Body of pancreas (tissue), 4 donors: ENCODE data around the gene FLOT2. TPM values are rescaled to one million over a fixed set of nuclear protein-coding genes. Genes with fewer than 3 reads are reported as not detected.
"Not testable (repeated sequence)": the region's sequence is repeated elsewhere in the genome, so short reads cannot be mapped to it uniquely, and the experiment has no call there.

Experiments used
- ATAC-seq: fragments of 150-250 bp; one replicate; pipeline ENCODE4 v1.9.1; 2016
- DNase-seq, 4 donors: peaks; one replicate each; pipeline ENCODE4 v3.0.0-alpha.2; 2019
- H3K27ac ChIP-seq, 4 donors: fragments of 200-600 bp; sonication (generic); 1 replicate in 3 of 4; 2 replicates in 1 of 4; pipeline versions ENCODE4 v1.5.1 to v1.6.1; 2016 to 2019; ENCODE audit warnings: mild to moderate bottlenecking in 1 of 4, mixed read lengths in 1 of 4, moderate library complexity in 1 of 4
- H3K27me3 ChIP-seq, 2 donors: fragments of 200-600 bp; sonication (generic); one replicate each; pipeline ENCODE4 v1.6.0; 2016; ENCODE audit warnings: mild to moderate bottlenecking in 1 of 2
- H3K36me3 ChIP-seq, 2 donors: fragments of 200-600 bp; sonication (generic); replicated peaks in 1 of 2; 2 replicates each; pipeline ENCODE4 v1.5.1; 2016; ENCODE audit warnings: low read depth in 2 of 2; ENCODE audit not compliant: insufficient read depth in 1 of 2
- H3K4me1 ChIP-seq: fragments of 200-600 bp; sonication (generic); one replicate; pipeline ENCODE4 v1.6.0; 2016
- H3K4me3 ChIP-seq, 2 donors: fragments of 200-600 bp; sonication (generic); 1 replicate in 1 of 2; 2 replicates in 1 of 2; pipeline ENCODE4 v1.5.1; 2016 to 2019
- H3K9me3 ChIP-seq, 3 donors: fragments of 200-600 bp; sonication (generic); 1 replicate in 2 of 3; 2 replicates in 1 of 3; pipeline ENCODE4 v1.5.1; 2016
- CTCF ChIP-seq, 7 experiments: fragments of 450-650 bp in 4 of 7; fragments of 200-600 bp in 3 of 7; sonication (generic) in 3 of 7; IDR thresholded peaks; one replicate each; pipeline ENCODE4 v1.5.1; 2016 to 2019; ENCODE audit warnings: antibody characterized with exemption in 7 of 7
- POLR2A ChIP-seq, 3 donors: fragments of 450-650 bp; IDR thresholded peaks; one replicate each; pipeline ENCODE4 v1.6.1; 2016; ENCODE audit warnings: antibody characterized with exemption in 3 of 3, mild to moderate bottlenecking in 2 of 3
- WGBS, 2 donors: methylation state at CpG; one replicate each; pipeline ENCODE4 v1.1.5; 2017; 5-methylcytosine and 5-hydroxymethylcytosine counted together
- intact Hi-C: fragments of 100-400 bp; cut with DNase I; formaldehyde crosslinking; loops from one replicate; pipeline ENCODE4 v1.15.1; 2023
- total RNA-seq, 2 donors: library from RNA; depleted of rRNA; stranded (reverse); fragments of >200 nt; gene quantifications; one replicate each; pipeline ENCODE4 v1.1.0, GENCODE V29; 2016

Gene FLOT2
- total RNA-seq, 2 donors from 2014 or later = 26.0 to 32.4 TPM

- TF ChIP-seq CTCF (IDR thresholded peaks at IDR 0.05) (no peak), POLR2A (IDR thresholded peaks at IDR 0.05) (peak; percentile 41 to 82 (median 80))
- 1 to 2% methylated on average over 35 to 40 of the region's 42 CpGs for WGBS, 2 donors
- Histone ChIP-seq H3K36me3 (peaks cover 8 to 9% of the 10 kb centered on the region in 2 donors), H3K4me3 (peak within 1 kb of the TSS; percentile 30 to 83), H3K27me3 (no peaks in the 10 kb centered on the region), H3K4me1 (peaks cover 12% of the 10 kb centered on the region), H3K27ac (peak within 1 kb of the TSS; percentile 10 to 74 (median 47)), H3K9me3 (no peaks in the 10 kb centered on the region)
- DNase-seq = peak; percentile 83 to 91 (median 88)
- intact Hi-C loops = no loop called here
- peak; percentile 98 for ATAC-seq
Observed at GRCh38 chr17:28854457-28855335, 42.8 kb downstream of the FLOT2 start, which contains the start of gene ERAL1. Gene ERAL1 (plus strand): TSS chr17:28855016. CDS start chr17:28855035, 19 bp downstream.

GRCh38 chr17:28853295-28853694, 44.2 kb downstream of the FLOT2 start:
- intact Hi-C loops = no loop called here
- H3K36me3 ChIP-seq = peaks cover 1 to 5% of the 10 kb centered on the region in 2 donors
- WGBS, 2 donors = 88 to 95% methylated on average over 2 of the region's 2 CpGs
- TF ChIP-seq CTCF (IDR thresholded peaks at IDR 0.05) (no peak), POLR2A (IDR thresholded peaks at IDR 0.05) (no peak)
- no peak for ATAC-seq
- no peak overlapping the region for H3K27ac ChIP-seq
- no peak for DNase-seq
- no peaks in the 10 kb centered on the region for H3K27me3 ChIP-seq
- no peaks in the 10 kb centered on the region for H3K9me3 ChIP-seq
- no peak overlapping the region for H3K4me3 ChIP-seq
- H3K4me1 ChIP-seq = peaks cover 12% of the 10 kb centered on the region

- DNase-seq (no peak), ATAC-seq (no peak)
- H3K9me3 ChIP-seq = no peaks in the 10 kb centered on the region
- H3K27ac ChIP-seq = no peak overlapping the region
- H3K4me3 ChIP-seq = no peak overlapping the region
- WGBS, 2 donors = 66 to 74% methylated on average over 5 of the region's 5 CpGs
- no peaks in the 10 kb centered on the region for H3K36me3 ChIP-seq
- TF ChIP-seq CTCF (IDR thresholded peaks at IDR 0.05) (no peak), POLR2A (IDR thresholded peaks at IDR 0.05) (no peak)
- no peaks in the 10 kb centered on the region for H3K27me3 ChIP-seq
- peaks cover 3% of the 10 kb centered on the region for H3K4me1 ChIP-seq
- intact Hi-C loops = no loop called here
Observed at GRCh38 chr17:28849281-28849680, 48.3 kb downstream of the FLOT2 start.

- H3K9me3 ChIP-seq, H3K4me3 ChIP-seq, H3K27ac ChIP-seq, H3K36me3 ChIP-seq, H3K4me1 ChIP-seq, H3K27me3 ChIP-seq, intact Hi-C loops, ATAC-seq: not testable (repeated sequence)
- TF ChIP-seq CTCF (IDR thresholded peaks at IDR 0.05) = peak in 3 of 7 experiments; percentile 6 to 23 (median 10)
- WGBS, 2 donors = 74 to 81% methylated on average over 8 to 15 of the region's 15 CpGs
- DNase-seq = peak in 3 of 4 donors; percentile 16 to 26 (median 18)
Observed at GRCh38 chr17:28848667-28849066, 48.9 kb downstream of the FLOT2 start.

GRCh38 chr17:28846699-28847098, 50.8 kb downstream of the FLOT2 start:
- DNase-seq, ATAC-seq, H3K36me3 ChIP-seq, H3K27me3 ChIP-seq, H3K27ac ChIP-seq, H3K4me1 ChIP-seq, H3K4me3 ChIP-seq, intact Hi-C loops, H3K9me3 ChIP-seq: not testable (repeated sequence)
- 83 to 85% methylated on average over 9 of the region's 9 CpGs for WGBS, 2 donors
